ENCODE results near the gene EIF3I. TPM values are rescaled to one million over a fixed set of nuclear protein-coding genes. Genes with fewer than 3 reads are reported as not detected.

EIF3I gene
- total RNA-seq, 1 donor from 2014 or later: 143 TPM

GRCh38 chr1:32234792-32235191, 12.6 kb downstream of the EIF3I start:
- no peak overlapping the region for H3K27ac Mint-ChIP-seq

GRCh38 chr1:32239337-32239736, 17.1 kb downstream of the EIF3I start:
- Mint-ChIP-seq H3K9me3 (ENCODE audit: low read depth) (no peaks in the 10 kb centered on the region), H3K27ac (peak overlapping the region; percentile 91), H3K4me1 (ENCODE audit: low read depth) (peaks cover 14% of the 10 kb centered on the region), H3K36me3 (ENCODE audit: insufficient read depth) (peaks cover 4% of the 10 kb centered on the region), H3K27me3 (no peaks in the 10 kb centered on the region), H3K4me3 (ENCODE audit: low read depth) (peak overlapping the region; percentile 72)
- TF ChIP-seq CTCF (IDR thresholded peaks at IDR 0.05; ENCODE audit: unreplicated experiment): no peak
- DNase-seq (ENCODE audit: low spot score, unreplicated experiment): no peak

More at GRCh38 chr1:32234792-32235191, 12.6 kb downstream of the EIF3I start:
- Mint-ChIP-seq H3K36me3 (ENCODE audit: insufficient read depth) (peaks cover 8% of the 10 kb centered on the region), H3K4me3 (ENCODE audit: low read depth) (no peak overlapping the region), H3K4me1 (ENCODE audit: low read depth) (peaks cover 9% of the 10 kb centered on the region), H3K27me3 (no peaks in the 10 kb centered on the region), H3K9me3 (ENCODE audit: low read depth) (no peaks in the 10 kb centered on the region)
- no peak for DNase-seq (ENCODE audit: low spot score, unreplicated experiment)
- no peak for TF ChIP-seq CTCF (IDR thresholded peaks at IDR 0.05; ENCODE audit: unreplicated experiment)

- peak; percentile 44 for DNase-seq (ENCODE audit: low spot score, unreplicated experiment)
- Mint-ChIP-seq H3K4me1 (ENCODE audit: low read depth) (peaks cover 14% of the 10 kb centered on the region), H3K27ac (peak overlapping the region; percentile 91), H3K27me3 (no peaks in the 10 kb centered on the region), H3K9me3 (ENCODE audit: low read depth) (no peaks in the 10 kb centered on the region), H3K4me3 (ENCODE audit: low read depth) (peak overlapping the region; percentile 72), H3K36me3 (ENCODE audit: insufficient read depth) (peaks cover 4% of the 10 kb centered on the region)
- no peak for TF ChIP-seq CTCF (IDR thresholded peaks at IDR 0.05; ENCODE audit: unreplicated experiment)
These were observed 17.6 kb downstream of the EIF3I start for GRCh38 chr1:32239790-32240139.

GRCh38 chr1:32240140-32240951, 18.1 kb downstream of the EIF3I start:
- DNase-seq (ENCODE audit: low spot score, unreplicated experiment): peak; percentile 84
- Mint-ChIP-seq H3K4me1 (ENCODE audit: low read depth) (peaks cover 14% of the 10 kb centered on the region), H3K36me3 (ENCODE audit: insufficient read depth) (peaks cover 4% of the 10 kb centered on the region), H3K27me3 (no peaks in the 10 kb centered on the region), H3K27ac (peak overlapping the region; percentile 93), H3K4me3 (ENCODE audit: low read depth) (peak overlapping the region; percentile 72), H3K9me3 (ENCODE audit: low read depth) (no peaks in the 10 kb centered on the region)
- peak; percentile 33 for TF ChIP-seq CTCF (IDR thresholded peaks at IDR 0.05; ENCODE audit: unreplicated experiment)

- H3K27me3 Mint-ChIP-seq: no peaks in the 10 kb centered on the region
These were observed 19.0 kb downstream of the EIF3I start for GRCh38 chr1:32241001-32241763.

More at GRCh38 chr1:32241001-32241763, 19.0 kb downstream of the EIF3I start:
- DNase-seq (ENCODE audit: low spot score, unreplicated experiment): peak; percentile 39
- TF ChIP-seq CTCF (IDR thresholded peaks at IDR 0.05; ENCODE audit: unreplicated experiment): no peak
- H3K9me3 Mint-ChIP-seq (ENCODE audit: low read depth): no peaks in the 10 kb centered on the region
- peak overlapping the region; percentile 72 for H3K4me3 Mint-ChIP-seq (ENCODE audit: low read depth)
- H3K4me1 Mint-ChIP-seq (ENCODE audit: low read depth): peaks cover 12% of the 10 kb centered on the region
- peak overlapping the region; percentile 93 for H3K27ac Mint-ChIP-seq
- peaks cover under 1% of the 10 kb centered on the region for H3K36me3 Mint-ChIP-seq (ENCODE audit: insufficient read depth)
